GM18502 (cell line): ENCODE data around the gene RNF144A.

Experiments
- ATAC-seq: cut with Tn5 transposase; IDR thresholded peaks from one replicate; pipeline ENCODE4 v1.9.1; 2021; ENCODE audit warnings: mild to moderate bottlenecking; ENCODE audit not compliant: unreplicated experiment, poor library complexity

Gene RNF144A

DNA sequence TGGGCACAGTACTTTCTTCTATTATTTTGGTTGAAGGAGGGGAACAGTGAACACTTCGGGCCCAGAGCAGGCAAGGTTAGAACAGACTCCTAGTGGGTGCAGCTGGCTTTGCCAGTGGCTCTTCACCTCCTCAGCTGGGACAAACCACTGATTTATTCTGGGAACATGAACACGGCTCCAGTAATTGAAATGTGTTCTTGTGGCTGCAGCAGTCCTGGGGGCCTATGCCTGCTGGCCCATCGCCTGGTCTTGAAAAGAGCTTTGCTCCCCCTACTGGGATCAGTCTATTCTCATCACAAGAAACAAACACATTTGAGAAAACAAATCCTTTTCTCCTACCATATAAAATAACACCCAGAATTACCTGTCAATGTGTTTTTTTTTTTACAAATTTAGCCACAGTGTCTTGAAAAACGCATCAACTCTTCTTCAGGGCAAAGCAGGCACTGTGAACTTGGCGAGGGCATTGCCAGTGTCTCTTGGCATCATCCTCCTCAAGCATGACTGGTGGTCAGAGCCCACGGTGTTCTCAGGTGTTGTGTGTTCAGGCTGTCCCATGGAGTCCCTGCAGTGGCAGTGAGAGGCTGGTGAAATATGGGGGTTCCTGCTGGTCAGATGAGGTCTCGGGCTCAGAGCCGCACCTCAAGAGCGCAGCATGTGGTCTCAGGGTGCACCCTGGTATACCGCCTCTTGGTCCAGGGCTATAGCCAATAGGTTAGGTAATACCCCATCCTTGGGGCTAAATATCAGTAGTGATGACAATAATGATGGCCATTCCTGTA, 51.3 kb downstream of the RNF144A start:
- ATAC-seq, result no peak

DNA sequence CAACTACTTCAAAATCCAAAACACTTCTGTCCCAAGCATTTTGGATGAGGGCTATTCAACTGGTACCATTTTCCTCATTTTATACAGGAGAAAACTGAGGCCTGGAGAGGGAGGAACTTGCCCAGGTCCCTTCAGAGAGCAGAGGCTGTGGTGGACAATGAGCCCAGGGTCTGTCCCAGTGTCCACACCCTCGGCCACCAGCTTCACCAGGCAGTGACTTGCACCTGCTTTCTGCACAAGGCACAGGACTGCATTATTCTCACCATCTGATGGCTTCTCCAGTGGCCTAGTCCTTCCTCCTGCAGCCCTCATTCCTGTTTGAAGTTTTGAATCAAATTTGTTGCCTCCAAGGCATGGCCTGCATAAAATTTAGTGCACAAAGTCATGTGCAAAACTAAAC, 53.3 kb downstream of the RNF144A start:
- ATAC-seq, result no peak

DNA sequence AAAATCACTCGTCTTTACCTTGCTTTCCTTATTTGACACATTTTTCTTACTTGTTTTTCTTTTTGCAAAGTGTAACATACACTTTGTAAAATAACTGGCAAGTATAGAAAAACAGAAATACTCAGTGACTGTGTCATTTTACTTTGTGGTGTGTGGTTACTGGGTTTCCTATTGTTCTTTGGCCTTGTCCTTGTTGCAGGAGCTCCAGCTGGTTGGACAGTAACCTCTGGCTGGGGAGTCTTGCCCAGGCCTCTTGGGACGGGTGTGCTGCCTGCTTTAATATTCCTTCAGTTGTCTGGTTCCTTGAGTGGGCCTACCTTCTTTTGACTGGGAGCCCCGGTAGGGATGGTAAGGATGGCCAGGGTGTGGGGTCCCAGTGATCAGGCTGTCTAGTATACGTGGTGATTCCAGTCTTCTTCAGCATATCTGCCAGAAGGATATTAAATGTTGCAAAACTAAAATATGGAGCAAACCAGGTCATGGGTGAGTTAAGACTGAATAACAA, 53.8 kb downstream of the RNF144A start:
- ATAC-seq, result no peak

DNA sequence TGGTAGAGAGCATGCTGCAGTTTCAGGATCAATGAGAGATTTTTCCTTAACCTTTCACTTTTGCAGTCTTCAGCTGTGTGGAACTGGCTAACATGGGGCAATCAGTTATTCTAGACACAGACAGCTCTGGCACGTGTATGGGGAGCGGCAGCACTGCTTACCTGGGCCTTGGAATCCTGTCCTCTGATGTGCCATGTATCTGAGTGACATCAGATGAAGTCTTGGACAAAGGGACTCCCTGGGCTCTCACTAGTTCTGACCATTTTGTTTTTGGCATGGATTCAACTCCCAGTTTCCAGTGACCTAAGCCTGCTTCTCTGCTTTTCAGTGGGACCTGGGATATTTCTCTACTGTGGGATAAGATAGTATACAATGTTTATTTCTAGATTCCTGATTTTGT, 54.3 kb downstream of the RNF144A start:
- ATAC-seq, result no peak

DNA sequence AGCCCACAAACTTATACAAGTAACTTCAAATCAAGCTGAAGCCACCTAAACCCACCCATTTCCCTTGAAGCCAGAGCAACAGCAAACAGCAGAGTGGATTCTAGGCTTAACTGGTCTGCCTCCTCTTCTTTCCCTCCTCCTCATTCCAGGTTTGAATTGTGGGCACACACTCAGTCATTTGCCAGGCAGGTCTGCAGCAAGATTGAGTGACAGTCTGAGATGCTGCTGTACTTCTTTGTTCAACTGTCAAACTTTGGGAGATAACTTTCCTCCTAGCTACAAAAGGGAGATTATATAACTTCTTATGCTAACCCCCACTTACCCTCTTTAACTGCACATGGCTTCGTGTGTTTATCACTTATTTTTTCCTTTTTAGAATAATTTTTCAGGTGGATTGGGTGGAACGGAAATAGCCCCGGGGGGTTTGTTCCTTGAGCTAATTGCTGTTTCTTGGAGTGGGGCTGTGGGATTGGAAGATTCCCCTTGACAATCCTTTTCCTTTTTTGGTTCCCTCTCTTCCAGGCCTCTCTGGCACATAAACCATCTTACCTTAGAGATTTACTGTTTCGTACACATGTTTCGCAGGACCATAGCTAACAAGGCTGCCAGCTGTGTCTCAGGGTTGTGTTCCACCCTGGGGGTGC, 55.0 kb downstream of the RNF144A start:
- no peak for ATAC-seq

DNA sequence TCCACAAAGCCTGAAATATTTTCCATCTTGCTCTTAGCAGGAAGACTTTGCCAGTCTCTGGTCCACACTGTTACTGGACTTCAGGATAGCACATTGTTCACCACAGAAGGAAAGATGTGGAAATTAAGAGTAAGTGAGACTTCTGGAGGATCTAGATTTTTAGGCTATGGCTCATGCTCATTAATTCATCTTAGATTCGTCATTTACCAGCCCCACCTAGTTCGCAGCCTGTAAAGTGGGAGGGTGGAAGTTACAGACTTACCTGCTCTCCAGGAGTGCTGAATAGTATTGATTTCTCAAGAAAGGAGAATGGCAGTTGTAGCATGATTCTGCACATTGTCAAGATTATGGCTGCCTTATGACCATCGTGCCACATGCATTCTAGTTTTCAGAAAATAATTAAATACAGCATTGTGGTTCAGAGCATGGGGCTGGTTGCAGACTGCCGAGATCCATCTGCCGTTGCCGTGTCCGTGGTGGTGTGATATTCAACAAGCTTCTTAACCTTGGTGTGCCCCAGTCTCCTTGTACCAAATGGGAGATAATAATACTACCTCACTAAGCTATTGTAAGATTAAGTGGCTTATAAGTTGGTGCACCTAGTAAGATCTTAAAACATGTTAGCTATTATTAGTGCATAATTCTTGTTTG, 56.8 kb downstream of the RNF144A start:
- ATAC-seq, result no peak

DNA sequence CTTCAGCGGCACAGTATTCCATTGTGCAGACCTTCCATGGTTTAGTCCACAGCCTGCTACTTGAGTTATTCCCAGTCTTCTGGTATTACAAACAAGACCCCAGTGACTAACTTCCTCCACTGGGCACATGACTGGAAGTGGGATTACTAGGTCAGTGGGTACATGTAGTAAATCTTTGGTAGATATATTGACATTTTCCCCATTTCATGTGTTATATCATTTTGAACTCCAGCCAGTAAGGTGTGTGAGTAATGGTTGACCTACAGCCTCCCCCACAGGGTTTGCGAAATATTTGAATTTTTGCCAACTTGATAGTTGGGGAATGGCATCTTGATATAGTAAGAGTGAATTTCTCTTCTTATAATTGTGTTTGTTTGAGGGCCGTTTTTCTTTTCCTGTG, 58.8 kb downstream of the RNF144A start:
- no peak for ATAC-seq

DNA sequence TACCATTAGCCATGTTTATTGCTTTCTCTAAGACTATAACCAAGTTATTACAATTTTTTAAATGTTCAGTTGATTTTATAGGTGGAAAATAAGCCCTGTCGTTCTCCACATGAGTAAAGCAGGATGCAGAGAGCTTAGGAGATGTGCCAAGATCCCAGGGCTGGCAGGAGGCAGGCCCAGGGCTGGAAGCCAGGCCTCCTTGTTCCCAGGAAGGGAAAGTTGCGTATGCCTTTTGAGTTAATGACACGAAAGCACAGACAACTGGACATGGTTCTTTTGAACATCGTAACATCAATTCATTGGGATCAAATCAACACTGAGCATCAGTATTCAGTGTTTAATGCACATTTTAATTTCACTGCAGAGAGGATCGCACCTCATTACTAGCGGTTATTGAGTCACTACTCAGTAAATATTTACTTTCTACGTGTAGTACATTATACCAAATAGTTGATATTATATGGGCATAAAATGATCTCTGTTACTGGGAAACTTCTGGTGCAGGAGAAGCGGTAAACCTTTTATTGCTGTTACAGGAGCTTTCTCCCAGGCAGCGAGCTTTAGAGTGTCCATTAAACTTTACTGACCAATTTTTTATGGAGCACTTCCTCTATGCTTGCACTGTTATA, 60.0 kb downstream of the RNF144A start:
- ATAC-seq, result no peak

DNA sequence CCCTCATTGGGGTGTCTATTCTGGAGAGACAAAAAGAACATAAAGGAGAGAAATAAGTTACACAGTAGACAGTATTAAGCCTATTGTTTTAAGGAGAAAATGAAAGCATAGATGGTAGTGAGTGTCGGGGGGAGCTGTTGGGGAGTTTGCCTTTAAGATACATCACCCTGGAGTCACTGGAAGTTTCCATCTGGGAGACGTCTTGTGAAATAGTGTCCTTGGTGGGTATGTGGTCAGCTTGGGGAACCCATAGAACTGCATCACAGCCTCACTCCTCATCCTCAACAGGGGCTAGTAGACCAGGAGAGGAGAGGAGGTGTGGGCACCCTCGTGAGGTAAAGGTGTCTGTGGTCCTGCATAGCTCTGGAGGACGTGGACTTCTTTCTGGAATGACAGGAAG, 60.6 kb downstream of the RNF144A start:
- no peak for ATAC-seq

DNA sequence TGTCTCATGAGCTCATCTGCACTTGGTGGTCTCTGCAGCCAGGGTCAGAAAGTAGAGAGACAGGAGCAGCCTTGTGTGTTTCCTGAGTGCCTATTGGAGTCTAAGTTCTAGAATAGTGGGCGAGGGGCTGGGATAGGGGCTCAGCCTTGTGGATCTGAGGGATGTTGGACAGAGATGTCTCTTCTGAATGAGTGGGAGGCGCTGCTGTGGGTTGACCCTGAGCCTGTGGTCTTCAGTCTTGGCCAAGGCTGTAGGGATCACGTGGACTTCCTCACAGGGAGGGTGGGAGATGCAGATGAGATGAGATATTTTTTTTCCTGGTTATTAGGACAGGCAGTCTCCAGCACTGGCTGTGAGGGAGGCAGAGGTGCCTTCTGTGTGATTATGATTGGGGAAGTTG, 61.8 kb downstream of the RNF144A start:
- no peak for ATAC-seq

DNA sequence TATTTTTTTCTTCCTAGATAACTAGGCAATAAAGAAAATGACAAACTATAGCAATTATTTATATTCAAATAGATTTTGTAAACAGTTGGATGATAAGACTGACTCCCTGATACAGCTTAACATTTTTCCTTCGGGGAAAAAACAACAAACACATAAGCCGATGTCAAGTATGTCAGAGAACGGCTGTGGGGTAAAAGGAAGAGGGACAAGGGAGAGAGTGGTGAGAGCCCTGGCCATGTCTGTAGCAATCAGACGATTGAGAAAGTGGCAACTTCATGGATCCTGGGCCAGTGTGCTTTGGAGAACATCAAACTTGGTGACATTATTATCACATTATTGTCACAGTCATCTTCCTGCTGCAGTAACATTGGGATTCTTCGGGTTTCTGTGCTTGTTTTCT, 65.2 kb downstream of the RNF144A start:
- ATAC-seq, result no peak

DNA sequence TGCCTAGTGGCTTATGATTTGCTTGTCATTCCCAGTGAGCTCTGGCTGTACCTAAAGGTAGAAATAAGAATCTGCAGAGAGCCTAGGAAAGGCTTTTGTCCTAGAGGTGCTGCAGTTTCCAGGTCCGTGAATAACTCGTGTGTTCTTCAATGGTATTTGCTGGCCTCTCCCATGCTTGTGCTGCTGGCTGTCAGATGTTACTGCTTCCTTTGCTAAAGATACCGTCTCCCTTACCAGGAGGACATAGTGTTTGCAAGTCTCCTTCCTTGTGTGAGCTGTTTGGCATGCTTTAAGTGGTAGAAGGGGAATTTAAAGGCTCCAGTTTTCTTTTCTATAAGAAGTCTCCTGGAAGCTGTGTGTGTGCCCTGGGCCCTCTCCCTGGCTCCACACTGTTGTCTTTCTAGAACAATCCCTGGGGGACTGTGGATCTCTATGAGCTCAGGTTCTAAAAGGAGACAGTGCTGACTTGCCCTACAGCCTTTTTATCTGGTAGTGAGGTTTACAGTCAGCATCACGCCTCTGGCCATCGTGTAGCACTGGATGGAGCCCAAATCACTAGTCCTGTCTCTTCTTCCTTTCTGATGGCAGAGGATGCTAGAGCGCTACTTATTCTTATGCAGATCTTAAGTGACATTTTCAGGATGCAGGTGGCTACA, 65.8 kb downstream of the RNF144A start:
- ATAC-seq, result no peak

DNA sequence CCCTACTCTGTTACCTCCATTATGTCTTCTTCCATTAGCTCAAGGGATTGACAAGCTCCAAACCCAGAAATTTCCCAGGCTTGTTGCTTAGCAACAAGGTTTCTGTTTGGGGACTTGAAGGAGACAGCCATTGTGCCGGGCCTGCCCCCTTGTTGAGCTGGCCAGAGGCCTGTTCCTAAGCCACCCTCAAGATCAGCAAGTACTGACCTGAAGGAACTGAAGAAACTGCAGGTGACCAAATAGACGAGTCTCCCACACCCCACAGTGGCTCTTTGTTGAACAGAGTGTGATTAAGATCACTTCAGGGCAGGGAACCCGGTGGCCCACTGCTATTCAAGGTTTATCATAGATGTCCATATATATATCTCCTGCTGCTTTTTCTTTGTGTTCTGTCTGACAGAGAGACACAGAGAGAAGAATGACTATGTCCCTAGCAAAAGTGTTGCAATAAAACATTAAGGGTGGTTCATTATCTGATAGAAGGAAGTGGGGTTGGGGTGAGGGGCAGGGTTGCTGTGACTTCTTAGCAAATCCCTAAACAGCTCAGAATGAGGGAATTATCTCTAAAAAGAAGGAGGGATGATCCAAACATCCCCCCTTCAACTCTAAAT, 69.2 kb downstream of the RNF144A start:
- ATAC-seq, result no peak

DNA sequence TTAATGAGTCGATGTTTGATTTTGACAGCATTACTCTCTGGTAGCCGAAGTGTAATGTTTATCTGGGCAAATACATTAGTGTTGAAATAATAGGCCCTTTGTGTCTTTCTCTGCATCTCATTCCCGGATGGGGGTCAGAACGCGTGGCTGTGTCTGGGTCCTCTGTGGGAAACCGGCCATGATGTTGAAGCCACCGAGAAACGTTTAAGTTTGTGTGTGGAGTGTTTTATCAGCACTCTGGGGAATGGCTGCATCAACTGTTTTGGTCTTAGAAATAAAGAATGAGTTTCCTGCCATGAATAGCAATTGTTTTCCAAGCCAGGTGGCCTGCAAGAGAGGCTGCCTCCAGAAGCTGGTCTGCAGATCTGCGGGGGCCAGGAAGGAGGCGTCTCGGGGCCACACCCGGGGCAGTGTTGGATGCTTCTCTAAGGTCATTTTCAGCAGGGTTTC, 69.7 kb downstream of the RNF144A start:
- ATAC-seq, result no peak

DNA sequence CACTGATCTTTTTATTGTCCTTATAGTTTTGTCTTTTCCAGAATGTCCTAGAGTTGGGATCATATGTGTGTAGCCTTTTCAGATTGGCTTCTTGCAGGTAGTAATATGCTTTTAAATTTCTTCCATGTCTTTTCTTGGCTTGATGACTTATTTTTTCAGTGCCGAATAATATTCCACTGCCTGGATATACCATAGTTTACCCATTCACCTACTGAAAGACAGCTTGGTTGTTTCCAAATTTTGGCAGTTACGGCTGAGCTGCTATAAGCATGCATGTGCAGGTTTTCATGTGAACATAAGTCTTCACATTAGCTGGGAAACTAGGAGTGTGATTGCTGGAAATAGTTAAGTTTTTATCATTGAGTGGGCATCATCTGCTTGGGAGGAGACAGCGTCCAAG, 73.7 kb downstream of the RNF144A start:
- ATAC-seq, result no peak

DNA sequence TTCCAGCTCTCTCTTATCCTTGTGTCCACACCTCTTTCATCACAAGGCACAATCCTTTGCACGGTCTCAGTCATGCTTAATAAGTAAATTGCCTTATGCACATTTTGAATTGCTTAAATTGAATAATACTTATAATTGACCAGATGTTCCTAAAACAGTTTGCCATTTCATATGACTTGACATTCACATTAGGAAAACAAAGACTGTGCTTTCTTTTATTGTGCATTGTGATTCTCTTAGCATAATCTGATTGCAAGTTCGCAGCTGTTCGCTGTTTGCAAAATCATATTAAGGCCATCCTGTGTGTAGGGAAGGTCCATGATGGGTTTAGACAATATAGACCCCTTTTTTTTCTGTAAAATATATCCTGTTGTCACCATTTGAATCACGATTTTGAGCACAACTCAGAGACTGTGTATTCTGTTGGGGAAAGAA, 75.6 kb downstream of the RNF144A start:
- ATAC-seq, result no peak

DNA sequence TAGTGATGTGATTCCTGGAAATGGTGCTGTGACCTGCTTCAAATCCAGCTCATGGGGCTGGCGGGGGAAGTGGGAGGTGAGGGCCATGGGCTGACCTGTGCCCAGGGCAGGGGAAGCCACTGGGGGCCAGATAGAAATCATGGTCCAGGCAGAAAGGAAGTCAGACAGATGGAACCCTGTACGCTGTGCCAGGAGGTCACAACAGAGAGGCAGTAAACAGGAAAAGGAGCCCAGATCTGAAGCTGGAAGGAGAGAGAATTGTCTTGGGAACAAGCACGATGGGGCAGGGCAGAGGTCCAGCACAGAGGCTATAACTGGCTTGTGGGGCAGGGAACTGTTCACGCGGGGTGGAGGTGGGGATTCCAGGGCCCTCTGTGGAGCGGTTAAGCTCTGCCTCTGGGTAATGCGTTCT, 76.0 kb downstream of the RNF144A start:
- ATAC-seq, result no peak

DNA sequence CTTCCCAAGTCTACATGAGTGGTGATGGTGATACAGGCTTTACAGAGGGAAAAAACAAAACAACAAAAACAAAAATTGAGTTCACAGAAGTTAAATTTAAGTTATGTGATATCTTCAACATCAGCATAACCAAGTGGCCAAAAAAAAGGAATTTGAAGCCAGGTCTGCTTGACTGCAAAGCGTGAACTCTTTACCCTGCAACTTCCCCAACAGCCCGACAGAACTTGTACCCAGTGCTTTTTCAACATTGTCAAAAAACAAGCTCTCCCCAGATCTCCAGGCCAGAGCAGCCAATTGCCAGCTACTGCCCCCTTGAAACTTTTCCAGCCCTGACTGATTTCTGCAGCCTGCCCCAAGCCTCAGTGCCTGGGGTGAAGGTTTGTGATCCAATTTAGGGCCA, 76.7 kb downstream of the RNF144A start:
- ATAC-seq, result no peak

DNA sequence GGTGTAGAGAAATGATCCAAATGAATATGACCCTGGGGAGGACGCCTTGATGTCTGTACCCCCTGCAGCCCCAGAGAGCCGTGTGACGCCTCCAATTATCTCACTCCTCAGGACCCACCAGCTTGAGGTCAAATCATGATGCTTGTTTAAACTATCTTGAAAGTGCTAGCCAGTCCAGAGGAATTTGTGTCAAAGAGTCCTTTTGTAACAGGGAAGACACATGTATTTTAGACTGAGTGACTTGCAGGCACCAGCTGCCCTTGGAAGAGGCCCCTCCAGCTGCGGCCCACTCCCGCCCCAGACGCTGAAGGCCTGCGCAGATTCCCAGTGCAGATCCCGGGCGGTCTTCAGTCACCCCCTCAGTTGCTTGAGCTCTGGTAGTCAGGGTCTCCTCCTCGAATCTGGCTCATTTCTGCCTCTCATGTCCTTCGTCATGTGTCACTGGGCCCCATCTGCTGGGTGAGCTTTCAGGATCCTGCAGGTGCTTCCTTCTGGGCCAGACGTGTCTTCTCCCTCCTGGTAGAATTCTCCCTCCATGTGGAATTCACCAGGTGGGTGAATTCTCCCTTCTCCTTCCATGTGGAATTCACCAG, 77.4 kb downstream of the RNF144A start:
- no peak for ATAC-seq
